Stimulated activated CD8-positive, alpha-beta memory T cell treated with anti-CD3 and anti-CD28 coated beads, Interleukin-12 subunit alpha, Interleukin-12 subunit beta, amount 100 ng/mL, for 24 hours (primary cell): Measurements from ENCODE around the gene IAH1.

Source experiments
- DNase-seq: peaks from one replicate; pipeline ENCODE4 v3.0.0-alpha.2; 2020; ENCODE audit errors: extremely low read depth

The IAH1 gene

GRCh38 chr2:9527995-9528787 lies 53.8 kb downstream of the IAH1 start:
- DNase-seq = no peak

- no peak for DNase-seq
Observed at GRCh38 chr2:9532421-9532820, 58.1 kb downstream of the IAH1 start.

- no peak for DNase-seq
Observed at GRCh38 chr2:9533663-9534062, 59.3 kb downstream of the IAH1 start.

DNA sequence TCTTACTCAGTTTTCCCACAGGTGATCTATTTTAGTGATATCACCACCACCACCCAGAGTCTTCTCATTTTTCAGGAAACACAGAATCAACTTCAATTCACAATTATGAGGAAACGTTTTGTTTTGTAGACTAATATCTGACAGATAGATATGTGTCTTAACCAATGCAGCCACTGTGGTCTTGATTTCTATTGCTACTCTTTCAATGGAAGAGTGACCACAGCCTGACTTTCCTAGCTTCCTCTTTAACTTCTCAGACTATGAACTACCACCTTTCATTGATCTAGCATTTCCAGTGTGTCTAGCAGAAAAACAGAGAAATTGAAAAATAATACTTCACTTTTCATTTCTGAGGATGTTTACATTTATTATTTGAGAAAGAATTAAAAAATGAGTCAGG lies 60.8 kb downstream of the IAH1 start:
- no peak for DNase-seq

GRCh38 chr2:9536504-9536903 lies 62.2 kb downstream of the IAH1 start:
- DNase-seq = no peak

DNA sequence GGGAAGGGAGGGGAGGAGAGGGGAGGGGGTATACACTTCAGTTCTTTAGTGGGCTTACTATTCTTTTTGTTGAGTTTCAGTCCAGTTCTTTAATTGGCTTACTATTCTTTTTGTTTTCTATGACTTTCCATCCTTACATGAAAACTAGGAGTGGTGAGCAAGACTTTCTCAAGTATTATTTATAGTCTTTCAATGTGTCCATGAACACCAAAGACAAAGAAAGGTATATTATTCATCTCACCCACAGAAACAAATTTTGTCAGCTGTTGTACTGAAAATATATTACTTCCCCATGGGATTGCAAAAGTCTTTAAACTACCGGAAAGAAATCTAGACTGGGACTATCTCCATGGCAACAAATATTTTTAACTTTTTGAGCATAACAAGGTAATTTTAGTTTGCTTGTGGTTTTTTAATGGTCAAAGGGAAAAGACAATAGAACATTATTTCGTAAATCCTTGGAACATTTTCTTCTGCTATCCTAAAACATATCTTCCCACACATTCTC lies 63.7 kb downstream of the IAH1 start:
- no peak for DNase-seq
